BLaER1 treated with 17β-estradiol and CSF1 and Interleukin-3, amounts not matched to agents 10 nM and 100 nM (cell line): ENCODE results near the gene ZNF440.
A peak's percentile ranks its signal among the peaks of the same experiment; 100 is the strongest.

Source experiments
- H3K27ac ChIP-seq, 11 experiments: shearing (Covaris generic); formaldehyde crosslinking; 2 replicates each; pipeline ENCODE4 v1.8.1; 2022
- H3K27me3 ChIP-seq, 11 experiments: shearing (Covaris generic); formaldehyde crosslinking; 2 replicates each; pipeline ENCODE4 v1.8.1; 2022
- H3K36me3 ChIP-seq, 11 experiments: shearing (Covaris generic); formaldehyde crosslinking; 2 replicates each; pipeline ENCODE4 v1.8.1; 2022
- H3K4me1 ChIP-seq, 10 experiments: shearing (Covaris generic); formaldehyde crosslinking; 2 replicates each; pipeline ENCODE4 v1.8.1; 2022
- H3K4me2 ChIP-seq, 11 experiments: shearing (Covaris generic); formaldehyde crosslinking; 2 replicates each; pipeline ENCODE4 v1.8.1; 2022
- H3K4me3 ChIP-seq, 10 experiments: shearing (Covaris generic); formaldehyde crosslinking; 2 replicates each; pipeline ENCODE4 v1.8.1; 2022
- H3K9ac ChIP-seq, 11 experiments: shearing (Covaris generic); formaldehyde crosslinking; 2 replicates each; pipeline ENCODE4 v1.8.1; 2022
- H3K9me3 ChIP-seq, 11 experiments: shearing (Covaris generic); formaldehyde crosslinking; replicated peaks in 1 of 11; 2 replicates each; pipeline ENCODE4 v1.8.1; 2022
- H4K20me1 ChIP-seq, 11 experiments: shearing (Covaris generic); formaldehyde crosslinking; 2 replicates each; pipeline ENCODE4 v1.8.1; 2022
- Cebpa-rat ChIP-seq, 11 experiments: shearing (Covaris generic); IDR thresholded peaks; 2 replicates each; pipeline ENCODE4 v1.8.1; 2022

Gene ZNF440

GRCh38 chr19:11783767-11784166 lies 30.3 kb upstream of the ZNF440 start:
- TF ChIP-seq Cebpa-rat (IDR thresholded peaks at IDR 0.05), result no peak
- Histone ChIP-seq H3K4me1 (no peaks in the 10 kb centered on the region), H3K27me3 (no peaks in the 10 kb centered on the region), H3K27ac (no peak overlapping the region), H4K20me1 (no peaks in the 10 kb centered on the region), H3K36me3 (peaks cover 42 to 60% (median 56%) of the 10 kb centered on the region in 11 experiments), H3K4me2 (no peak overlapping the region), H3K9me3 (peaks cover 77 to 100% (median 94%) of the 10 kb centered on the region in 11 experiments), H3K9ac (no peak overlapping the region), H3K4me3 (no peak overlapping the region)

- Histone ChIP-seq H3K36me3 (peaks cover 36 to 54% (median 50%) of the 10 kb centered on the region in 11 experiments), H3K9me3 (peaks cover 77 to 100% (median 94%) of the 10 kb centered on the region in 11 experiments), H3K4me3 (no peak overlapping the region), H3K4me1 (no peaks in the 10 kb centered on the region), H3K27me3 (no peaks in the 10 kb centered on the region), H3K27ac (no peak overlapping the region), H3K9ac (no peak overlapping the region), H4K20me1 (no peaks in the 10 kb centered on the region), H3K4me2 (no peak overlapping the region)
- TF ChIP-seq Cebpa-rat (IDR thresholded peaks at IDR 0.05), result no peak
These were observed 29.7 kb upstream of the ZNF440 start for GRCh38 chr19:11784356-11784755.

GRCh38 chr19:11787536-11787935 lies 26.5 kb upstream of the ZNF440 start:
- no peaks in the 10 kb centered on the region for H4K20me1 ChIP-seq
- no peak overlapping the region for H3K9ac ChIP-seq
- TF ChIP-seq Cebpa-rat (IDR thresholded peaks at IDR 0.05), result no peak

GRCh38 chr19:11792942-11793341 lies 21.1 kb upstream of the ZNF440 start:
- no peaks in the 10 kb centered on the region for H3K27me3 ChIP-seq
- peaks cover 16 to 28% (median 22%) of the 10 kb centered on the region in 11 experiments for H3K9me3 ChIP-seq
- TF ChIP-seq Cebpa-rat (IDR thresholded peaks at IDR 0.05), result no peak
- no peak overlapping the region for H3K27ac ChIP-seq
- H3K4me2 ChIP-seq, result no peak overlapping the region
- H3K4me3 ChIP-seq, result no peak overlapping the region
- no peak overlapping the region for H3K9ac ChIP-seq
- H4K20me1 ChIP-seq, result peaks cover 0 to 4% (median 0%) of the 10 kb centered on the region in 11 experiments; a peak in 2 of 22 replicates
- peaks cover 9 to 14% (median 10%) of the 10 kb centered on the region in 10 experiments for H3K4me1 ChIP-seq
- no peaks in the 10 kb centered on the region for H3K36me3 ChIP-seq

More at GRCh38 chr19:11787536-11787935, 26.5 kb upstream of the ZNF440 start:
- no peak overlapping the region for H3K27ac ChIP-seq
- no peaks in the 10 kb centered on the region for H3K27me3 ChIP-seq
- H3K4me2 ChIP-seq, result no peak overlapping the region
- H3K4me1 ChIP-seq, result no peaks in the 10 kb centered on the region
- peaks cover 4 to 22% (median 18%) of the 10 kb centered on the region in 11 experiments for H3K36me3 ChIP-seq
- peaks cover 52 to 82% (median 70%) of the 10 kb centered on the region in 11 experiments for H3K9me3 ChIP-seq
- H3K4me3 ChIP-seq, result no peak overlapping the region

GRCh38 chr19:11797491-11797890 lies 16.6 kb upstream of the ZNF440 start:
- Histone ChIP-seq H3K4me2 (peak overlapping the region; percentile 76 to 95 (median 90)), H3K4me3 (peak overlapping the region in 9 of 10 experiments; percentile 62 to 88 (median 76); a peak in 14 of 20 replicates)

GRCh38 chr19:11798391-11799330 lies 15.4 kb upstream of the ZNF440 start, which contains the start of gene ZNF491:
Gene ZNF491 (plus strand): TSS chr19:11798523. CDS start chr19:11805954, 7,431 bp downstream.
- H3K27me3 ChIP-seq, result no peaks in the 10 kb centered on the region
- H4K20me1 ChIP-seq, result peaks cover 0 to 5% (median 0%) of the 10 kb centered on the region in 11 experiments; a peak in 2 of 22 replicates
- H3K36me3 ChIP-seq, result peaks cover 0 to 29% (median 23%) of the 10 kb centered on the region in 11 experiments; a peak in 17 of 22 replicates
- peak within 1 kb of the TSS; percentile 76 to 95 (median 90) for H3K4me2 ChIP-seq
- peak within 1 kb of the TSS; percentile 77 to 88 (median 83) for H3K9ac ChIP-seq
- H3K9me3 ChIP-seq, result peaks cover 31 to 41% (median 38%) of the 10 kb centered on the region in 11 experiments
- H3K4me1 ChIP-seq, result peaks cover 11 to 26% (median 21%) of the 10 kb centered on the region in 10 experiments
- no peak for TF ChIP-seq Cebpa-rat (IDR thresholded peaks at IDR 0.05)
- peak within 1 kb of the TSS; percentile 62 to 88 (median 76) for H3K4me3 ChIP-seq
- H3K27ac ChIP-seq, result peak within 1 kb of the TSS in 10 of 11 experiments; percentile 28 to 81 (median 74); a peak in 21 of 22 replicates

More at GRCh38 chr19:11797491-11797890, 16.6 kb upstream of the ZNF440 start:
- no peak for TF ChIP-seq Cebpa-rat (IDR thresholded peaks at IDR 0.05)
- no peaks in the 10 kb centered on the region for H3K27me3 ChIP-seq
- H3K36me3 ChIP-seq, result peaks cover 0 to 19% (median 12%) of the 10 kb centered on the region in 11 experiments; a peak in 10 of 22 replicates
- H3K27ac ChIP-seq, result peak overlapping the region in 2 of 11 experiments; percentile 78 to 81; a peak in 3 of 22 replicates
- peaks cover 20 to 29% (median 26%) of the 10 kb centered on the region in 11 experiments for H3K9me3 ChIP-seq
- H3K9ac ChIP-seq, result 0 out of 22 replicates have a peak overlapping the region, but pooled peaks of 1 of the 11 experiments have one; percentile 88
- H4K20me1 ChIP-seq, result peaks cover 0 to 5% (median 0%) of the 10 kb centered on the region in 11 experiments; a peak in 2 of 22 replicates
- peaks cover 11 to 26% (median 21%) of the 10 kb centered on the region in 10 experiments for H3K4me1 ChIP-seq

- Histone ChIP-seq H3K4me2 (no peak overlapping the region), H3K27me3 (no peaks in the 10 kb centered on the region), H3K9me3 (peaks cover 93 to 100% (median 100%) of the 10 kb centered on the region in 11 experiments), H3K9ac (no peak overlapping the region), H4K20me1 (no peaks in the 10 kb centered on the region), H3K27ac (no peak overlapping the region), H3K4me1 (no peaks in the 10 kb centered on the region), H3K4me3 (peak overlapping the region in 8 of 10 experiments; percentile 3 to 34 (median 24); a peak in 11 of 20 replicates), H3K36me3 (peaks cover 49 to 98% (median 80%) of the 10 kb centered on the region in 11 experiments)
- no peak for TF ChIP-seq Cebpa-rat (IDR thresholded peaks at IDR 0.05)
These were observed 7.5 kb upstream of the ZNF440 start for GRCh38 chr19:11806354-11807098.

- H3K4me3 ChIP-seq, result peak overlapping the region in 6 of 10 experiments; percentile 1 to 31 (median 23); a peak in 5 of 20 replicates
- H3K4me2 ChIP-seq, result no peak overlapping the region
- H3K9me3 ChIP-seq, result peaks cover 88 to 96% (median 95%) of the 10 kb centered on the region in 11 experiments
- no peak overlapping the region for H3K9ac ChIP-seq
- no peak overlapping the region for H3K27ac ChIP-seq
- no peak for TF ChIP-seq Cebpa-rat (IDR thresholded peaks at IDR 0.05)
- no peaks in the 10 kb centered on the region for H3K27me3 ChIP-seq
- no peaks in the 10 kb centered on the region for H4K20me1 ChIP-seq
- H3K36me3 ChIP-seq, result peaks cover 49 to 93% (median 76%) of the 10 kb centered on the region in 11 experiments
- no peaks in the 10 kb centered on the region for H3K4me1 ChIP-seq
These were observed 7.0 kb upstream of the ZNF440 start for GRCh38 chr19:11807099-11807380.
